ENCODE results near the gene SPATA21. TPM values are rescaled to one million over a fixed set of nuclear protein-coding genes. Genes with fewer than 3 reads are reported as not detected.

The SPATA21 gene
- total and polyA plus RNA-seq, 2 experiments from 2014 or later = not detected

- Histone ChIP-seq H3K4me3 (no peak overlapping the region), H3K79me2 (ENCODE audit: insufficient read depth) (no peaks in the 10 kb centered on the region), H3K4me1 (ENCODE audit: insufficient read depth) (no peaks in the 10 kb centered on the region), H3K9ac (no peak overlapping the region), H3K27ac (no peak overlapping the region), H3K36me3 (ENCODE audit: low read depth) (no peaks in the 10 kb centered on the region), H3F3A (ENCODE audit: insufficient read depth) (no peaks in the 10 kb centered on the region), H3K27me3 (replicated peaks; ENCODE audit: insufficient read depth) (no peaks in the 10 kb centered on the region), H3K4me2 (ENCODE audit: unreplicated experiment) (no peak overlapping the region), H3K9me3 (ENCODE audit: low read depth) (no peaks in the 10 kb centered on the region), H2AFZ (no peak overlapping the region), H3K9me2 (ENCODE audit: insufficient read depth) (no peaks in the 10 kb centered on the region), H4K20me1 (ENCODE audit: insufficient read depth) (no peaks in the 10 kb centered on the region)
- 70 to 77% methylated on average over 6 to 7 of the region's 7 CpGs for WGBS, 2 experiments (ENCODE audit: low coverage in 1 of 2, low lambda C conversion rate in 2 of 2, missing lambda C conversion rate in 2 of 2)
- TF ChIP-seq EZH2phosphoT487 (IDR thresholded peaks at IDR 0.05; ENCODE audit: insufficient read depth, low read depth) = no peak
- no peak for TF ChIP-seq EZH2 (IDR thresholded peaks at IDR 0.05; ENCODE audit: insufficient read depth, poor library complexity, severe bottlenecking)
- DNase-seq = no peak
- in situ Hi-C loops (cut with MboI) = no loop called here
Measured at GRCh38 chr1:16421201-16421600, 16.0 kb downstream of the SPATA21 start.

- no peaks in the 10 kb centered on the region for H3K36me3 ChIP-seq (ENCODE audit: low read depth)
- no peak for TF ChIP-seq EZH2phosphoT487 (IDR thresholded peaks at IDR 0.05; ENCODE audit: insufficient read depth, low read depth)
- TF ChIP-seq EZH2 (IDR thresholded peaks at IDR 0.05; ENCODE audit: insufficient read depth, poor library complexity, severe bottlenecking) = no peak
- H3K27ac ChIP-seq = no peak overlapping the region
- H3F3A ChIP-seq (ENCODE audit: insufficient read depth) = no peaks in the 10 kb centered on the region
- in situ Hi-C loops (cut with MboI) = no loop called here
- H3K4me2 ChIP-seq (ENCODE audit: unreplicated experiment) = no peak overlapping the region
- no peaks in the 10 kb centered on the region for H4K20me1 ChIP-seq (ENCODE audit: insufficient read depth)
- no peak for DNase-seq
- no peaks in the 10 kb centered on the region for H3K9me3 ChIP-seq (ENCODE audit: low read depth)
- WGBS, 2 experiments (ENCODE audit: low coverage in 1 of 2, low lambda C conversion rate in 2 of 2, missing lambda C conversion rate in 2 of 2) = 53 to 55% methylated on average over 9 of the region's 9 CpGs
- H3K4me3 ChIP-seq = no peak overlapping the region
- H3K4me1 ChIP-seq (ENCODE audit: insufficient read depth) = no peaks in the 10 kb centered on the region
- H3K9ac ChIP-seq = no peak overlapping the region
- H3K27me3 ChIP-seq (replicated peaks; ENCODE audit: insufficient read depth) = no peaks in the 10 kb centered on the region
- H2AFZ ChIP-seq = no peak overlapping the region
- no peaks in the 10 kb centered on the region for H3K9me2 ChIP-seq (ENCODE audit: insufficient read depth)
- H3K79me2 ChIP-seq (ENCODE audit: insufficient read depth) = no peaks in the 10 kb centered on the region
Measured at GRCh38 chr1:16420424-16421118, 16.7 kb downstream of the SPATA21 start.

- Histone ChIP-seq H3K4me1 (ENCODE audit: insufficient read depth) (no peaks in the 10 kb centered on the region), H3K9me2 (ENCODE audit: insufficient read depth) (no peaks in the 10 kb centered on the region), H3K27ac (no peak overlapping the region), H3K27me3 (replicated peaks; ENCODE audit: insufficient read depth) (no peaks in the 10 kb centered on the region), H3K4me3 (no peak overlapping the region), H3K4me2 (ENCODE audit: unreplicated experiment) (no peak overlapping the region), H4K20me1 (ENCODE audit: insufficient read depth) (no peaks in the 10 kb centered on the region), H3K9ac (no peak overlapping the region), H2AFZ (no peak overlapping the region), H3F3A (ENCODE audit: insufficient read depth) (no peaks in the 10 kb centered on the region), H3K9me3 (ENCODE audit: low read depth) (no peaks in the 10 kb centered on the region), H3K36me3 (ENCODE audit: low read depth) (no peaks in the 10 kb centered on the region), H3K79me2 (ENCODE audit: insufficient read depth) (no peaks in the 10 kb centered on the region)
- TF ChIP-seq EZH2 (IDR thresholded peaks at IDR 0.05; ENCODE audit: insufficient read depth, poor library complexity, severe bottlenecking) (no peak), EZH2phosphoT487 (IDR thresholded peaks at IDR 0.05; ENCODE audit: insufficient read depth, low read depth) (no peak)
- 82 to 85% methylated on average over 7 of the region's 7 CpGs for WGBS, 2 experiments (ENCODE audit: low coverage in 1 of 2, low lambda C conversion rate in 2 of 2, missing lambda C conversion rate in 2 of 2)
- in situ Hi-C loops (cut with MboI) = no loop called here
- peak; percentile 25 for DNase-seq
Measured at GRCh38 chr1:16418823-16419425, 18.3 kb downstream of the SPATA21 start.

GRCh38 chr1:16413191-16413590 lies 24.0 kb downstream of the SPATA21 start:
- no peaks in the 10 kb centered on the region for H3K36me3 ChIP-seq (ENCODE audit: low read depth)
- no peak overlapping the region for H2AFZ ChIP-seq
- in situ Hi-C loops (cut with MboI) = no loop called here
- no peaks in the 10 kb centered on the region for H3K9me3 ChIP-seq (ENCODE audit: low read depth)
- no peaks in the 10 kb centered on the region for H3K4me1 ChIP-seq (ENCODE audit: insufficient read depth)
- no peak overlapping the region for H3K9ac ChIP-seq
- DNase-seq = no peak
- no peaks in the 10 kb centered on the region for H4K20me1 ChIP-seq (ENCODE audit: insufficient read depth)
- H3K4me2 ChIP-seq (ENCODE audit: unreplicated experiment) = no peak overlapping the region
- H3K27me3 ChIP-seq (replicated peaks; ENCODE audit: insufficient read depth) = no peaks in the 10 kb centered on the region
- no peaks in the 10 kb centered on the region for H3F3A ChIP-seq (ENCODE audit: insufficient read depth)
- H3K79me2 ChIP-seq (ENCODE audit: insufficient read depth) = no peaks in the 10 kb centered on the region
- no peaks in the 10 kb centered on the region for H3K9me2 ChIP-seq (ENCODE audit: insufficient read depth)
- TF ChIP-seq EZH2 (IDR thresholded peaks at IDR 0.05; ENCODE audit: insufficient read depth, poor library complexity, severe bottlenecking) = no peak
- TF ChIP-seq EZH2phosphoT487 (IDR thresholded peaks at IDR 0.05; ENCODE audit: insufficient read depth, low read depth) = no peak
- no peak overlapping the region for H3K27ac ChIP-seq
- 85 to 86% methylated on average over 3 of the region's 3 CpGs for whole genome bisulfite sequencing, 2 experiments (ENCODE audit: low coverage in 1 of 2, low lambda C conversion rate in 2 of 2, missing lambda C conversion rate in 2 of 2)
- no peak overlapping the region for H3K4me3 ChIP-seq
